GM12873 (cell line): ENCODE measurements around the gene PKIB.

Experiments used
- CTCF ChIP-seq: IDR thresholded peaks from 2 replicates; pipeline ENCODE4 v1.5.1; 2012; ENCODE audit warnings: low read depth, mild to moderate bottlenecking, moderate library complexity, low read length, control low read depth; ENCODE audit not compliant: insufficient read depth; ENCODE audit errors: missing control alignments

Gene PKIB

DNA sequence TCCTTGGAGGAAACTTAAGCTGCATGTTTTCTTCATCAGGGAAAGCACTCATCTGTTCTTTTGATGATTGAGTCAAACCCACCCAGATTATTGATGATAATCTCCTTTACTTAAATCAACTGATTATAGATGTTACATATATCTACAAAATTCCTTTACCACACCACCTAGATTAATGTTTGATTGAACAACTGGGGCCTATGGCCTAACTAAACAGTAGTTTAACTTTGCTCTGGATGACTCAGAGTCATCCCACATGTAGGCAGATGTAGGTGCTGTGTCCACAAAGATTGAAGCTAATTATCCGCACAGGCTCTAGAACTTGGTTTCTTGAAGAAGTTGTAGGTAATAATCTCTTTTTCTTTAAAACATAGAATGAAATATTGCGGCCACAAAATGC lies 42.2 kb downstream of the PKIB start:
- no peak for TF ChIP-seq CTCF

DNA sequence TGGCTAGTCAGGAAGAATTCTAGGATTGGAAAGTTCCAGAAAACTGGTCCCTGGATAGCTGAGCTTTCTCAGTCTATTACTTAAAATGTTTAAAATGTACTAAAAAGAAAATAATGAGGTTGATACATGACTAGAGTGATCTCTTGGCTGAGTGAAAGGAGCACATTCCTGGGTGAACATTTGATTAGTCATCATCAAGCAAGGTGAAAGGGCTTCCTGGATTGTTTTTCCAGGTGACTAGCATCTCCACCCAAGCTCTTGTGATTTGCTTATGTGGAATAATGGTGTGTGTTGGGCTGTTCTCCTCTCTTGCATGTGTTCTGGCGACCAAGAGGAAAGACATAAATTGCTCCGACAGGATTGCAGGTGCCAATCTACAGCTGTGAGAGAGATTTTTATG lies 42.9 kb downstream of the PKIB start:
- no peak for TF ChIP-seq CTCF

- no peak for TF ChIP-seq CTCF
These were observed 43.8 kb downstream of the PKIB start for GRCh38 chr6:122654012-122654411.

DNA sequence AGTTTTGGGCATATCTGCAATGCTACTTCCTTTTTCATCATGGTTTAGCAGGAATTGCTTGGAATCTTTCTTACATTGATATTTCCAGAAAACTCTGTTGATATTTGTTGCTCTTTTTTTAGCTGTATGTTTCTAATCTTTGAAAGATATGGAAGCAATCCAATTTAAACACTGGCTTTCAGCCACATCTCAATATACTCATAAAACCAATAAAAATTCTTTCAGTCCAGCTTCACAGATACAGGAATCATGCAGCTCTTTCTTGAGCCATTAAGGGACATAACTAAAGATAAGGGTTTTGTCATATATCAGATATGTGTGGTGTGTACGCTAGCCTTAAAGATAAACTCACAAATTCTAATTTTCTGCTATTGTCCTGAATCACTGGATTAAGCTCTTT lies 47.4 kb downstream of the PKIB start:
- no peak for TF ChIP-seq CTCF

- TF ChIP-seq CTCF = no peak
These were observed 50.1 kb downstream of the PKIB start for GRCh38 chr6:122660296-122660695.

DNA sequence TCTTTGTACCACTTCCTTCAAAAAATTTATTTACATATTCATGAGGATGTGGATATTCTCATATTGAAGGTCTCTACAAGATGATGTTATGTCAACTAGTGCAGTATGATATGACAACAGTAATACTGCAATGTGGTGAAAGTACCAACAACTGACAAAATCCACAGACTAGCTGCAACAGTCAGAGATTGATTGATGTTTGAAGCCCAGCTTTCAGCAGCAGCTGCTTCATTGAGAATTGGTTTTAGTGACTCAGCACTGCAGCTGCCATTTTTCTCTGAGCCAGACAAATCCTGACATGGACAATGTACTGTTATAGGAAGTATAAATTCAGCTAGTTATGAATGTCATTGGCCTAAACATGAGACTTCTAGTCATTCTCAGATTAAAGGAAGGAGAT lies 53.8 kb downstream of the PKIB start:
- no peak for TF ChIP-seq CTCF

DNA sequence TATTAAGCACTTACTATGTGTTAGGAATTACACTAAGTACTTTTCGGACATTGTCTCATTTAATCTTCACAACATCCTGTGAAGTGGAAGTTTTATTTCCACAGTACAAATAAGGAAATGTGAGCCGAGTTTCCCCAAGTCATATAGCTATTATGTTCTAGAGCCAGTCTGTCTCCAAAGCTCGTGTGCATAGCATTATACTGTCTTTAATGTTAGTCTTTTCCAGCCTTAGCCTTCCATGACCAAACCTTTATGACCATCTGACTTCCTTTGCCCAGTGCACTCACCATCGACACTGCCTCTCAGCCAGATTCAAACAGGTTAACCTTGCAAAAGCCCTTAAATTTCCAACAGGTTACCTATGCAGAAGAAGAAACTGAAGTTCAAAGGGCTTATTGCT lies 55.7 kb downstream of the PKIB start:
- no peak for TF ChIP-seq CTCF

DNA sequence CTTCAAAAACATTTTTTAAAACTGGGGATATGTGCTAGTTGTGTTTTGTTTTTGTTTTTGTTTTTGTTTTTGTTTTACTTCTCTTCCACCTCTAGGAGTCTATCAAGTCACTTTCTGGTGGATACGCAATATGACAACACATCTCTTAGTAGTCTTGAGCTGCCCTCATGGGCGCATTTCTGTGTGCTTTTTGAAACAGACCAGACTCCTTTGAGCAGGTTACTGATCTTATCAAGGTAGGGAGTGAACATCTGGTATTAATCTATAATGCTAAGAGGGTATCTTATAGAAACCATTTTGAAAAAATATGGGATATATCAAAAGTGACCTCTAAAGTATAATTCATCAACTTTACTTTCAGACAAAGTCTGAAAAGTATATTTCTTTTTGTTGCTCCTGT lies 56.2 kb downstream of the PKIB start:
- no peak for TF ChIP-seq CTCF
